Fibroblast of skin of right quadriceps (primary cell): Measurements from ENCODE around the gene THBD.

Source experiments
- DNase-seq: peaks from one replicate; pipeline ENCODE4 v3.0.0-alpha.2; 2013

THBD gene

DNA sequence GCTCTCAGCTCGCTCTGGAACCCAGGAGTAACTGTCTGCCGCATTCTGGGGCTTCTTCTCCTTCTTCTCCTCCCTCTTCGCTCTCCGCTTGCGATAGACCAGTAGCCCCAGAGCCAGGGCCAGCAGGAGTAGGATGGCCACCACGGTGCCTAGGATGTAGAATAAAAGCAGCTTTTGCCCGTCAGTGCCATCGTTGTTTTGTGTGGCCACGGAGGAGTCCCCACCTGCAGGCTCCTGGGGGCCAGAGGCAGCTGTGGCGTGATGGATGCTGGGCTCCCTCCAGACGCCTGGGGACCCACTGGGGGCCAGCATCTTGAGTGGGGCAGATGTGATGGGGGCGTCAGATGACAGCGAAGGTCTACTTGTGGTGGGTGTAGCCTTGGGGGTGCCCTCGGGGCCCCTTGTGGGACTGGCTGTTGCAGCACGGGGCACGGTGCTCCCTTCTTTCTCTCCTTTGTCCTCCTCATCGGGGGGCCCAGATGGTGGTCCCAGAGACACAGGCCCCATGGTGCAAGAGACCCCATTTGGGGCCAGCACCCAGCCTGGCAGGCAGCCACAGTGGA is 34.9 kb upstream of the THBD start:
- DNase-seq = no peak

DNA sequence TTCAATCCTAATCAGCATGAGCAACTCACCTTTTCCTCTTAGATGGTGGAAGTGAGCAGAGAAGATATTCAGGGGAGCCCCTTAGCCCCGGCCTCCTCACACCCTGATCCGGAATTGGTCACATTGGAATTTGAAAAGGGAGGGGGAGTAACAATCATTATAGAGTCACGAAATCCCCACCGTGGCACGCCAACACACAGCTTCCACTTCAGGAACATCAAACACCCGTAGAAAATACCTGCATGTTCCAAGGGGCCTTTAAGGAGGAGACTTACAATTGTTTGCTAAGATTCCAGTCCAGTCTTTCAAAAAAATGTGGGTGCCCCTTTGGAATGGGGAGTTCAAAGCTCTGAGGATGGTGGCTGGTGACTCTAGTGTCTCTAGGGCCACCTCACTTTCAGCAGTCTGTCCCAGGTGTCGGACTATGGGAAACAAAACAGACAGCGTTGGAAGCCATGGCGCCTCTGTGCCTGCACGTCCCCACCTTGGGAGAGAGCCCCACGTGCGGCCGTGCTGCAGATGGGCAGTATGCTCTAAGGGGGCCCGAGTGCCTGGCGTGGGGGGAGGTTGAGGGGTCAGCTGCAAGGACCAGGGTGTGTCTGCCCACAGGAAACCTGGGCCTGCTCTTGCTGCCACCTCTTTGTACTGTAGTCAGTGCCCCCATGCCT is 34.2 kb upstream of the THBD start:
- DNase-seq = no peak

- DNase-seq = no peak
Measured at GRCh38 chr20:23082846-23083552, 33.5 kb upstream of the THBD start.

GRCh38 chr20:23081263-23081819 is 31.9 kb upstream of the THBD start:
- no peak for DNase-seq

DNA sequence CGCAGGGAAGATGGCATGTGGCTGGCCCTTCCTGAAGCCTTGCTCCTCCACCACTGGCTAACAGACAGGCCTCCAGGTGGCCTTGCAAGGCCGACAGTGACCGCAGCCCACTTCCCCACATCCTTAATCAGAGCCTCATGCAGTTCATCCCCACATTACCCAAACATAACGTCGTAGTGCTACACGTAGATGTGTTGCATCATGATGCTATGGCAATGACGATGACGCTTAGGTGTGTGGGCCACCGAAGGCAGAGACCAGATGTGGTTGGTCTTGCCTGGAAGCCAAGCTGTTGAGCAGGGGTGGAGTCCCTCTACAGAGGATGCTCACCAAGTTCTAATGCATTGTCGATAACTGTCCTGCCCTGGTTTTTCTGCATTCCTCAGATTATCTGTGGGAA is 31.0 kb upstream of the THBD start:
- DNase-seq = no peak

GRCh38 chr20:23079926-23080325 is 30.5 kb upstream of the THBD start:
- DNase-seq = no peak

- DNase-seq = no peak
Measured at GRCh38 chr20:23079016-23079351, 29.5 kb upstream of the THBD start.

GRCh38 chr20:23078351-23079015 is 29.0 kb upstream of the THBD start:
- DNase-seq = no peak

- no peak for DNase-seq
Measured at GRCh38 chr20:23077277-23077676, 27.8 kb upstream of the THBD start.

DNA sequence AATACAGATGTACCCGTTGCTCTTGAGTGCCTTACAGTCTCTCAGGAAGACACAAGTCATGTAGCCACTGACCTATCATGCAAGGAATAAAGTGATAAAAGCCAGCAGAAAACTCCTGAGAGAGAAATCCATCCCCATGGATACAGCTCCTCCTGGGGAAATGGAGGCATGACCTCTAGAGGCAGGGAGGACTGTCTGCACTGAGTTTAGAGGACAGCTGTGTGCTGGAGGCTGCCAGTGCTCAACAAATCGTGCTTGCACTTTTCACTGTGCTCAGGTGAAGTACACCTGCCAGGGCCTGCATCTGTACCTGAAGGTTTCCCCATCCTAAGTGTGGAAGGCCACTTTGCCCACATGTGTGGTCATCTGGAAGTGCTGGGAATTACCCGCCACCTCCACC is 24.6 kb upstream of the THBD start:
- DNase-seq = no peak

DNA sequence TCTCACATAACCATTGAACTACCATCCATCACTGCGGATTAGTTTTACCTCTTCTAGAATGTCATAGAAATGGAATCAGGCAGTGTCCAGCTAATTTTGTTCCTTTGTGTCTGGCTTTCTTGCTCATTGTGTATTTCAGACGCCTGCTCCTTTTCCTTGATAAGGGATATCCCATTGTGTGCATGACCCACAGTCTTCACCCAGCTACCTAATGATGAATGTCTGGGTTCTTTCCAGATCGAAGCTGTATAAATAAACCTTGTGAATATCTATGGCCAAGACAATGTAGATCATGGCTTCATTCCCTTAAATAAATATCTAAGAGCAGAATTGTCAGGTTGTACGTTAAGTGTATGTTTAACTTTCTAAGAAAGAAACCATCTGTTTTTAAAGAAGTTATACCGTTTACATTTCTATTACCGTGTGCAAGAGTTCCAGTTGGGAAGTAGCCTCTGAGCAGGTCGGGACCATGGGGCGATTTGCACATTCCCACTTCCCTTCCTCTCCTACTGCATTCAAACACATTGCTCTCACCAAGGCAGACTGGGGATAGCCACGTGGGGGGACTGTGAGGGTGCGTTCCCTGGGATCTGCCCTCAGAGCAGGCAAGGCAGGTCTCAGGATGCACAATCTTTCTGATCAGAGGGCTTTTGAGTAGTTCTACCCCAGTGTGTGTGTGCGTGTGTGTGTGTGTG is 23.6 kb upstream of the THBD start:
- no peak for DNase-seq

GRCh38 chr20:23071996-23072395 is 22.5 kb upstream of the THBD start:
- no peak for DNase-seq

GRCh38 chr20:23071398-23071797 is 21.9 kb upstream of the THBD start:
- no peak for DNase-seq

DNA sequence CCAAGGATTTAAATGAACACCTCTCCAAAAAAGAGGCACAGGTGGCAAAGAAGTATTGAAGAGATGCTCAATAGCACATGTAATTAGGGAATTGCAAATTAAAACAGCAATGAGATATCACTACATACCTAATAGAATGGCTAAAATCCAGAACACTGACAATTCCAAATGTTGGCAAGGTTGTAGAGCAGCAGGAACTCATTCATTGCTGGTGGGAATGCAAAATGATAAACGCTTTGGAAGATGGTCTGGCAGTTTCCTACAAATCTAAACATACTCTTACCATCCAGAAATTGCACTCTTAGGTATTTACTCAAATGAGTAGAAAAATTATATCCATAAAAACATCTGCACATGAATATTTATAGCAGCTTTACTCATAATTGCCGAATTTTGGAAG is 19.6 kb upstream of the THBD start:
- no peak for DNase-seq

DNA sequence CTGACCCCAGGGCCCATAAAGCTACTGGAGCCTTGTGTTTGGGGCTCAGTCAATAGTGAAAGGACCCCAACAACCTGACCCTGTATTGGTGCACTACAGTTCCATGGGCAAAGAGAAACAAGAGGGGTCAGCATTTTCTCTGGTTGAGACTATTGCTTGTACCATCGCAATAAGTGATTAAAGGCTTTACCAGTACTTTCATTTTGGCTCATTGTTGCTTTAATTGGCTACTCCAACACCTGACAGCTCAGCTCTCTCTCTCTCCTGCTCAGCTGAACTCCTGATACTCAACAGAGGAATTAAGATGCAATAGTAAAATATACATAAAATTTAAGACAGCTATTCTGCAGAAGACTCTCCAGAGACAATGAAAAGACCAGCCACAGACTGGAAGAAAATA is 18.8 kb upstream of the THBD start:
- no peak for DNase-seq

GRCh38 chr20:23066772-23067171 is 17.3 kb upstream of the THBD start:
- DNase-seq = no peak

GRCh38 chr20:23065266-23066201 is 16.1 kb upstream of the THBD start:
- no peak for DNase-seq

DNA sequence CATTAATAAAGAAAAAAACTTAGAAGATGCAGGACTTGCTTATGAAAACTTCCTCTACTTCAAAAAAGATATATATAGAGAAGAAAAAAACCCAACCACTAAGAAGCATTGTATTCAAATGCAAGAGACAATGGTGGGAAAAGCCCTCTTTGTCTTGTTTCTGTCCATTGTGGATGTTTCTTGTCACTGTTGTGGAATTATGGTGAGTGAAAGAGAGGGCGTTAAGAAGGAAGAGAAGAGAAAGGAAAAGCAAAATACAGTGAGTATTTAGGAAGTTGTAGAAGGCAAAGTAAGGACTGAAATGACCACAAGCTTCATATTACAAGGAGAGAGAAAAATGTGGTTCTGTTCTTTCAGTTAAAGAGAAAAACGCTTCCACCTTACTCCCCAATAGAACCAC is 14.1 kb upstream of the THBD start:
- DNase-seq = no peak

DNA sequence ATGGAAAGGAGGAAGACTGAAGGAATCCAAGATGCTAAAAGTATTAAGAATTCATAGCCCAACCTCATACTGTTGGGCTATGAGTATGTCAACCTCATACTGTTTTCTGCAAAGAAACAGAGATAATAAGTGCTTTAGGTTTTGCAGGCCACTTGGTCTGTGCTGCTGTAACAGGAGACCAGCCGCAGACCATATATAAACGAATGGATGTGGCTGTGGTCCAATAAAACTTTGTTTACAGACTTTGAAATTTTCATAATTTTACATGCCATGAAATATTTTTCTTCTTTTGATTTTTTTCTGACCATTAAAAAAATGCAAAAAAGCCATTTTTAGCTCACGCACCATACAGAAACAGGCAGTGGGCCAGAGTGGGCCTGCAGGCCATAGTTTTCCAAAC is 13.7 kb upstream of the THBD start:
- DNase-seq = no peak

GRCh38 chr20:23062632-23063031 is 13.2 kb upstream of the THBD start:
- no peak for DNase-seq

- DNase-seq = peak; percentile 84
Measured at GRCh38 chr20:23061734-23062561, 12.5 kb upstream of the THBD start.
